Upper lobe of left lung (tissue), 4 donors: ENCODE data around the gene WDR45B.

Experiments used
- CTCF ChIP-seq, 6 experiments: fragments of 450-650 bp in 4 of 6; fragments of 200-600 bp in 2 of 6; sonication (generic) in 2 of 6; IDR thresholded peaks; one replicate each; pipeline ENCODE4 v1.5.1; 2016 to 2019; ENCODE audit warnings: antibody characterized with exemption in 6 of 6
- POLR2AphosphoS5 ChIP-seq, 2 donors: sonication (generic); formaldehyde crosslinking; IDR thresholded peaks; one replicate each; pipeline ENCODE4 v1.5.1; 2017; ENCODE audit warnings: antibody characterized with exemption in 2 of 2

GRCh38 chr17:82570277-82570676, 78.0 kb downstream of the WDR45B start:
- TF ChIP-seq CTCF (IDR thresholded peaks at IDR 0.05) = no peak
- no peak for TF ChIP-seq POLR2AphosphoS5 (IDR thresholded peaks at IDR 0.05)
